Kidney epithelial cell (primary cell): Measurements from ENCODE around the gene SHKBP1. TPM values are rescaled to one million over a fixed set of nuclear protein-coding genes. Genes with fewer than 3 reads are reported as not detected.
"Not testable (repeated sequence)": the region's sequence is repeated elsewhere in the genome, so short reads cannot be mapped to it uniquely, and the experiment has no call there.

Experiments used
- DNase-seq: peaks from one replicate; pipeline ENCODE4 v3.0.0-alpha.2; 2010; ENCODE audit warnings: low read depth
- H3K27me3 ChIP-seq: 2 replicates; pipeline ENCODE4 v1.6.0; 2011; ENCODE audit warnings: low read length; ENCODE audit not compliant: control insufficient read depth, insufficient read depth
- H3K36me3 ChIP-seq: 2 replicates; pipeline ENCODE4 v1.5.1; 2011; ENCODE audit warnings: low read length; ENCODE audit not compliant: control insufficient read depth, insufficient read depth
- H3K4me3 ChIP-seq: 2 replicates; pipeline ENCODE4 v1.5.1; 2011; ENCODE audit warnings: low read depth, mild to moderate bottlenecking, control low read depth, low read length
- total RNA-seq: library from RNA; depleted of rRNA; stranded (reverse); fragments of >200 nt; gene quantifications from 2 replicates; pipeline ENCODE4 v1.2.3, GENCODE V29; 2015
- TF ChIP-seq, protein P1 (sequence below): IDR thresholded peaks from 2 replicates; pipeline ENCODE4 v1.5.1; 2011; ENCODE audit warnings: mild to moderate bottlenecking, moderate library complexity, low read length, control low read depth, inconsistent platforms; ENCODE audit not compliant: insufficient read depth, poor library complexity, severe bottlenecking

SHKBP1 gene
- total RNA-seq, 1 donor from 2014 or later: 105 TPM

DNA sequence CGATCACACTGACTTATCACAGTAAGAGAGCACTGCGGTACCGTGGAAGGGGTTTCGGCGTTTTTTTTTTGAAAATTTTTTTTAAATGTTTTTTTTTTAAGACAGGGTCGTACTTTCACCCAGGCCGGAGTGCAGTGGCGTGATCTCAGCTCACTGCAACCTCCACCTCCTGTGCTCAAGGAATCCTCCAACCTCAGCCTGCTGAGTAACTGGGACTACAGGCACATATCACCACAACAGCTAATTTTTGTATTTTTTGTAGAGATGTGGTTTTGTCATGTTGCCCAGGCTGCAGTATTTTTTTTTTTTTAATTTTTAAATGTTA lies 43.5 kb downstream of the SHKBP1 start:
- Histone ChIP-seq H3K27me3 (no peaks in the 10 kb centered on the region), H3K36me3 (no peaks in the 10 kb centered on the region), H3K4me3 (no peak overlapping the region)
- no peak for DNase-seq
- TF ChIP-seq, protein P1, sequence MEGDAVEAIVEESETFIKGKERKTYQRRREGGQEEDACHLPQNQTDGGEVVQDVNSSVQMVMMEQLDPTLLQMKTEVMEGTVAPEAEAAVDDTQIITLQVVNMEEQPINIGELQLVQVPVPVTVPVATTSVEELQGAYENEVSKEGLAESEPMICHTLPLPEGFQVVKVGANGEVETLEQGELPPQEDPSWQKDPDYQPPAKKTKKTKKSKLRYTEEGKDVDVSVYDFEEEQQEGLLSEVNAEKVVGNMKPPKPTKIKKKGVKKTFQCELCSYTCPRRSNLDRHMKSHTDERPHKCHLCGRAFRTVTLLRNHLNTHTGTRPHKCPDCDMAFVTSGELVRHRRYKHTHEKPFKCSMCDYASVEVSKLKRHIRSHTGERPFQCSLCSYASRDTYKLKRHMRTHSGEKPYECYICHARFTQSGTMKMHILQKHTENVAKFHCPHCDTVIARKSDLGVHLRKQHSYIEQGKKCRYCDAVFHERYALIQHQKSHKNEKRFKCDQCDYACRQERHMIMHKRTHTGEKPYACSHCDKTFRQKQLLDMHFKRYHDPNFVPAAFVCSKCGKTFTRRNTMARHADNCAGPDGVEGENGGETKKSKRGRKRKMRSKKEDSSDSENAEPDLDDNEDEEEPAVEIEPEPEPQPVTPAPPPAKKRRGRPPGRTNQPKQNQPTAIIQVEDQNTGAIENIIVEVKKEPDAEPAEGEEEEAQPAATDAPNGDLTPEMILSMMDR: no peak

DNA sequence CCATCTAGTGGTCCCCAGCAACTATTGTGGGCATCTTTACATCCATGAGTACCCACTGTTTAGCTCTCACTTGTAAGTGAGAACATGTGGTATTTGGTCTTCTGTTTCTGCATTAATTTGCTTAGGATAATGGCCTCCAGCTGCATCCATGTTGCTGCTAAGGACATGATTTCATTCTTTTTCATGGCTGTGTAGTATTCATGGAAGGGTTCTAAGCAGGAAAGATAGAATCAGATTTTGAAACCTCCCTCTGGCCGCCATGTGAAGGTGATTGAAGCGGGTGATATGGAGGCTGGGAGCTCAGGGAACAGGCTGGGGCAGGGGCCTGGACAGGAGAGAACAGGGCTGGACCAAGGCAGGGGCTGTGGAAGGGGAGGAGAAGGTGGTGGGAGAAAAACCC lies 44.6 kb downstream of the SHKBP1 start:
- no peak for DNase-seq
- TF ChIP-seq, protein P1: no peak
- Histone ChIP-seq H3K36me3 (no peaks in the 10 kb centered on the region), H3K27me3 (no peaks in the 10 kb centered on the region), H3K4me3 (no peak overlapping the region)

DNA sequence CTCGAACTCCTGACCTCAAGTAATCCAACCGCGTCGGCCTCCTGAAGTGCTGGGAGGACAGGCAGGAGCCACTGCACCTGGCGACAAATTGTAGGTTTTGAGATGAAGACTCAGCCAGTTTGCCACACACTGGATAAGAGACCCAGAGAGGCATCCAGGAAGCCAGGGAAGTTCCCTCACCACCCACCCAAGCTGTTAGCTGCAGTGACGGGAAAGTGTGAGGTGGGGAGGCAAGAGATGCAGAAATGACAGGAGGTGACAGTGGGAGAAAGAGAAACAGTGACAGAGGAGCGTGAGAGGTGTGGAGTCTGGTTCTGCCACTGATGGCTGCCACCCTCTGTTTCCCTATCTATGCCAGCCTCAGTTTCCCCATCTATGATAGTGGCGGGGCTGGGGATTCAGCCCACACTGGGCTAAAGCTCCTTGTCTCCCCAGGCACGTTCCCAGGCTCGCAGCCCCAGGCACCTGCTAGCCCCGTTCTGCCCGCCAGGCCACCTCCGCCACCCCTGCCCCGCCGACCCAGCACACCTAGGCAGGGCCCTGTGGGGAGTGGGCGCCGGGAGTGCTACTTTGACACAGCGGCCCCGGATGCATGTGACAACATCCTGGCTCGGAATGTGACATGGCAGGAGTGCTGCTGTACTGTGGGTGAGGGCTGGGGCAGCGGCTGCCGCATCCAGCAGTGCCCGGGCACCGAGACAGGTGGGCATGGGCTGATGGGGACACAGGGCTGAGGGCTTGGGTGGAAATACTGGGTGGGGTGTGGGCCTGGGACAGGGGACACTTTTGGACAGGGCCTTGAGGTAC lies 45.5 kb downstream of the SHKBP1 start:
- no peaks in the 10 kb centered on the region for H3K27me3 ChIP-seq
- DNase-seq: no peak
- TF ChIP-seq, protein P1: no peak
- no peaks in the 10 kb centered on the region for H3K36me3 ChIP-seq
- H3K4me3 ChIP-seq: no peak overlapping the region

DNA sequence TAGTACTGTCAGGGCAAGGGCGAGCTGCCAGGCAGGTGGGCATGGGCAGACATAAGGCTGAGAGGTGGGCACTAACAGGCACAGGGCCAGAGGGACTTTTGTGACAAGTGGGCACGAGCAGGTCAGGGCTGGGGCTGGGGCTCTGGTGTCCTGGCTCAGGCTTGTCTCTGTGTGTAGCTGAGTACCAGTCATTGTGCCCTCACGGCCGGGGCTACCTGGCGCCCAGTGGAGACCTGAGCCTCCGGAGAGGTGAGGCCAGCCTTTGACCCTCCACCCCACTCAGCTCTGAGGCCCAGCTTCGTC lies 46.1 kb downstream of the SHKBP1 start:
- TF ChIP-seq, protein P1: no peak
- DNase-seq: no peak
- Histone ChIP-seq H3K36me3 (no peaks in the 10 kb centered on the region), H3K27me3 (no peaks in the 10 kb centered on the region), H3K4me3 (no peak overlapping the region)

DNA sequence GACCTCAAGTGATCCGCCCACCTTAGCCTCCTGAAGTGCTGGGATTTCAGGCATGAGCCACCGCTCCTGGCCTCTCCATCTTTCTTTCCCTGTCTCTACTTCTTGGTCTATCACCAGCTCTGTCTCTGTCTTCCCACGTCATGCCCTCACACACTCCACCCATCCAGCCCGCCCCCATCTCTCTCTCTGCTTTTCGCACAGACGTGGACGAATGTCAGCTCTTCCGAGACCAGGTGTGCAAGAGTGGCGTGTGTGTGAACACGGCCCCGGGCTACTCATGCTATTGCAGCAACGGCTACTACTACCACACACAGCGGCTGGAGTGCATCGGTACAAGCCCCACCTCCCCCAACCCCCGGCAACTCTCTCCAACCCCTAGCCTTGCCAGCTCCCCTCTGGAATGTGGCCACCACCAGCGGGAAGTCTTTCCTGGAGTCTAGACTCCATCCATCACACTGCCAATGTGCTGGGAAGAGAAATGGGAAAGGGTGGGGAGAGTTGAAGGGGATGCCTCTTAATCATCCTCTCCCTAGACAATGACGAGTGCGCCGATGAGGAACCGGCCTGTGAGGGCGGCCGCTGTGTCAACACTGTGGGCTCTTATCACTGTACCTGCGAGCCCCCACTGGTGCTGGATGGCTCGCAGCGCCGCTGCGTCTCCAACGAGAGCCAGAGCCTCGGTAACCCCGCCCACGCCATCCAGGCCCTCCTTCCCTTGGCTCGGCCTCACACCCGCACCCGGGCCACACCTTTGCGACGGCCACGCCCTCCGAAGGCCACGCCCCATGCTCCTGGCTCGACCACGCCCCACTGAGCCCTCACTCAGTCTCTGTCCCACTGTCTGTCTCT lies 47.0 kb downstream of the SHKBP1 start:
- Histone ChIP-seq H3K36me3 (no peaks in the 10 kb centered on the region), H3K4me3 (no peak overlapping the region), H3K27me3 (no peaks in the 10 kb centered on the region)
- TF ChIP-seq, protein P1: no peak
- no peak for DNase-seq

DNA sequence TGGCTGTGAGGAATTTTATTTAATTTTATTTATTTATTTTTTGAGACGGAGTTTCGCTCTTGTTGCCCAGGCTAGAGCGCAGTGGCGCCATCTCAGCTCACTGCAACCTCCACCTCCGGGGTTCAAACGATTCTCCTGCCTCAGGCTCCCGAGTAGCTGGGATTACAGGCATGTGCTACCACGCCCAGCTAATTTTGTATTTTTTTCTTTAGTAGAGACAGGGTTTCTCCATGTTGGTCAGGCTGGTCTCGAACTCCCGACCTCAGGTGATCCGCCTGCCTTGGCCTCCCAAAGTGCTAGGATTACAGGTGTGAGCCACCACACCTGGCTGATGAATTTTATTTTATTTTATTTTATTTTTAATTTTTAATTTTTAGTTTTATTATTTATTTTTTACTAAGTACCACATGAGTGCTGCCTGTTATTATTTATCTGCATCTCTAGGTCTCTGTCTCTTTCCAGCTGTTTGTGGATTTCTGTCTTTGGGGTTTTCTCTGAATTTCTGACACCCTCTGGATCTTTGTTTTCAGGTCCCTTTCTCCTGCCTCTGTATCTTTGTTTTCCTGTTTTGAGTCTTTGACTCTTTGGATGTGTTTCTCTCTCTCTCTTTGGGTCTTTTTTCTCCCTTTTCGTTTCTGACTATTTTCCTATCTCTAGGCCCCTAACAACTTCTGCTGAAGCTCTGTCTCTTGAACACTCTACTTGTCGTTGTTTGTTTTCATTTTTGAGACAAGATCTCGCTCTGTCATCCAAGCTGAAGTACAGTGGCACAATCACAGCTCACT lies 47.9 kb downstream of the SHKBP1 start:
- H3K36me3 ChIP-seq, DNase-seq, H3K27me3 ChIP-seq: not testable (repeated sequence)

More for the DNA sequence above, 47.9 kb downstream of the SHKBP1 start:
- not testable (repeated sequence) for H3K4me3 ChIP-seq
